Rectal smooth muscle tissue (tissue), 1 donor: ENCODE measurements around the gene PRRX2.
"Not testable (repeated sequence)": the region's sequence is repeated elsewhere in the genome, so short reads cannot be mapped to it uniquely, and the experiment has no call there.

Source experiments
- H3K27ac ChIP-seq: one replicate; pipeline ENCODE4 v1.7.0; 2013; ENCODE audit warnings: low read depth, low read length, inconsistent platforms
- H3K27me3 ChIP-seq: one replicate; pipeline ENCODE4 v1.7.0; 2013; ENCODE audit warnings: low read length; ENCODE audit not compliant: control insufficient read depth, insufficient read depth
- H3K36me3 ChIP-seq: one replicate; pipeline ENCODE4 v1.7.0; 2013; ENCODE audit warnings: low read length; ENCODE audit not compliant: control insufficient read depth, insufficient read depth
- H3K4me1 ChIP-seq: one replicate; pipeline ENCODE4 v1.7.0; 2013; ENCODE audit warnings: low read length; ENCODE audit not compliant: control insufficient read depth, insufficient read depth
- H3K4me3 ChIP-seq: one replicate; pipeline ENCODE4 v1.7.0; 2013; ENCODE audit warnings: low read length
- H3K9ac ChIP-seq: one replicate; pipeline ENCODE4 v1.7.0; 2013; ENCODE audit warnings: low read length

Gene PRRX2

DNA sequence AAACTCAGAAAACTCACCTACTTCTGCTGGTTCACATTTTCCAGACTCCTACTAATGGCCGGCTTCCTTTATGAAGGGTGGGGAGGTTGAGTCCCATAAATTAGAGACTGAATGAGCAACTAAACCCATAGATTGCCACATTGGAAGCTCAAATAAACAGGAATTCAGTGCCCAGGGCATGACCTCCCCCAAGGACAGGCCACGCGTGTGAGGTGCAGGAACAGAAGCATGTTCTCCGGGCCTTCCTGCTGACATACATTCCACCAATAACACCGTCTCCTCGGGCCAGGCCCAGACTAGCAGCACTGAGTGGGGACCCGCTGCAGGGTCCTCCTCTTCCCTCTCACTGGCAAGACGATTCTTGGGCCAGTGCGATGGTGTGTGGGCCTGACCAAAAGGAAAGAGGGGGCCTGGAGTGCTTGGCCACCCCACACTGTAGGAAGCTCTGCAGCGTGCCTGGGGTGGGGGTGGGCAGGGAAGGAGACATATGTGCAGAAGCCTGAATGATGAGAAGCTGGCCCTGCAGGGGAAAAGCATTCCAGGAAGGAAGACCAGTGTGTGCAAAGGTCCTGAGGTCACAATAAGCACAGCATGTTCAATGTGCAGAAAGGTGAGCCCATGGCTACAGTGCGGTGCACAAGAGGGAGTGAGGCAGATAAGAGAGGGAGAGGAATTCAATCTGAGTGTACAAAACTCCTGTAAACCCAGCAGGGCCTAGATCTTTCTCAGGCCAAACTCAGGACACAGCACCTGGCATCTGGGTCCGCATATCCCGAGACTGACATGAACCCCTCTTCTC, 75.4 kb downstream of the PRRX2 start:
- H3K36me3 ChIP-seq, result no peaks in the 10 kb centered on the region
- peaks cover 3% of the 10 kb centered on the region for H3K4me1 ChIP-seq
- no peak overlapping the region for H3K9ac ChIP-seq
- H3K4me3 ChIP-seq, result no peak overlapping the region
- H3K27me3 ChIP-seq, result no peaks in the 10 kb centered on the region
- H3K27ac ChIP-seq, result no peak overlapping the region

- Histone ChIP-seq H3K4me1 (no peaks in the 10 kb centered on the region), H3K4me3 (no peak overlapping the region), H3K27me3 (no peaks in the 10 kb centered on the region), H3K36me3 (no peaks in the 10 kb centered on the region), H3K9ac (no peak overlapping the region), H3K27ac (no peak overlapping the region)
Observed at GRCh38 chr9:129745200-129745599, 79.8 kb downstream of the PRRX2 start.

DNA sequence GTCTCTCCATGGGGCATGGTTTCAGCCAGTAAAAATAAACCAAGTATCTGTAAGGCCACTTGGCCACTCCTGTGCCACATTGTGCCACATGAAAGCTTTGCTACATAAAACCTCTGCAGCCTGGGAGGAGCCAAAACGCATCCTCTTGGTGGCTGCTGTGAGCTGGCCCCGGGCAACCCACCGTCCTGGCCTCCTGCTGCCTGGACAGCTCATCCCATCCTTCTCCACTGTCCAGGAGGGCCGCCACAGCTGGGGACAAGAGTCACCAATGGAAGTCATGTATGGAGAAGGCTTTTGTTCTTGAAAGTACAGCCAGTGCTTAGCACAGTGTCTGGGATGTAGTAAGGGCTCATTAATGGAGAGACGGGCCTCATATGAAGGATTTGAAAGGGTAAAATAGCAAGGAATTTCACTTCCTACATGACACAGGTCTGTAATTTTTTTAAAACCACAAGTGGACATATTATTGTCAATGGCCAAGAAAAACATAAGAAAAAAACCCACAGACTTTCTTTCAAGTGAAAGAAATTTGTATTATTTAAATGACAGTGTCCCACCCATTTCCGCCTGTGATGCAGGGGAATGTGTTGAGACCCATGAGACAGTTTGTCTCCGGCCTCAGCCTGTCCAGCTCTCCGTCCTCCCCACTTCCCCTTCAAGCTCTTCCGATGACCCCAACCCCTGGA, 80.8 kb downstream of the PRRX2 start:
- H3K27me3 ChIP-seq, result no peaks in the 10 kb centered on the region
- no peaks in the 10 kb centered on the region for H3K36me3 ChIP-seq
- H3K27ac ChIP-seq, result no peak overlapping the region
- H3K4me3 ChIP-seq, result no peak overlapping the region
- H3K4me1 ChIP-seq, result no peaks in the 10 kb centered on the region
- no peak overlapping the region for H3K9ac ChIP-seq

DNA sequence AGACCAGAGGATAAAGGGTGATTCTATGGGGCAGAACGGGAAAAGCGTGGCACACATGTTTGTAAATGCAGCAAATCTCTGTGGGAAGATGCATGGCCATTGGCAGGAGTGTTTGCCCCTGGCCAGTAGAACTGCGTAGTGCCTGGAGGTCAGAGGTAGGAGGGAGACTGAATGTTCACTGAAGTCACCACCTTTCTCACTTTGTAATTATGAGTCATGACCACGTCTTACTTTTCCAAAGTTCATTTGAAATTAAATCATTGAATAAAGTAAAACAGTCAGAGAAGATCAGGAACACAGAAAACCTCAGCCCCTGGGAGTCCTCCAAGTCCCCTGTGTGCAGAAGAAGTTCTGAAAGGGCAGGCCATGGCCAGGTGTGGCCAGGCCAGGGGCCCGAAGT, 82.8 kb downstream of the PRRX2 start:
- H3K9ac ChIP-seq, result no peak overlapping the region
- no peaks in the 10 kb centered on the region for H3K4me1 ChIP-seq
- H3K27me3 ChIP-seq, result no peaks in the 10 kb centered on the region
- no peaks in the 10 kb centered on the region for H3K36me3 ChIP-seq
- no peak overlapping the region for H3K27ac ChIP-seq
- H3K4me3 ChIP-seq, result no peak overlapping the region

GRCh38 chr9:129749052-129749451, 83.6 kb downstream of the PRRX2 start:
- H3K4me3 ChIP-seq, H3K4me1 ChIP-seq, H3K36me3 ChIP-seq, H3K27me3 ChIP-seq, H3K27ac ChIP-seq, H3K9ac ChIP-seq: not testable (repeated sequence)

GRCh38 chr9:129749575-129749974, 84.1 kb downstream of the PRRX2 start:
- Histone ChIP-seq H3K4me3 (no peak overlapping the region), H3K27me3 (no peaks in the 10 kb centered on the region), H3K36me3 (no peaks in the 10 kb centered on the region), H3K27ac (no peak overlapping the region), H3K9ac (no peak overlapping the region), H3K4me1 (no peaks in the 10 kb centered on the region)

DNA sequence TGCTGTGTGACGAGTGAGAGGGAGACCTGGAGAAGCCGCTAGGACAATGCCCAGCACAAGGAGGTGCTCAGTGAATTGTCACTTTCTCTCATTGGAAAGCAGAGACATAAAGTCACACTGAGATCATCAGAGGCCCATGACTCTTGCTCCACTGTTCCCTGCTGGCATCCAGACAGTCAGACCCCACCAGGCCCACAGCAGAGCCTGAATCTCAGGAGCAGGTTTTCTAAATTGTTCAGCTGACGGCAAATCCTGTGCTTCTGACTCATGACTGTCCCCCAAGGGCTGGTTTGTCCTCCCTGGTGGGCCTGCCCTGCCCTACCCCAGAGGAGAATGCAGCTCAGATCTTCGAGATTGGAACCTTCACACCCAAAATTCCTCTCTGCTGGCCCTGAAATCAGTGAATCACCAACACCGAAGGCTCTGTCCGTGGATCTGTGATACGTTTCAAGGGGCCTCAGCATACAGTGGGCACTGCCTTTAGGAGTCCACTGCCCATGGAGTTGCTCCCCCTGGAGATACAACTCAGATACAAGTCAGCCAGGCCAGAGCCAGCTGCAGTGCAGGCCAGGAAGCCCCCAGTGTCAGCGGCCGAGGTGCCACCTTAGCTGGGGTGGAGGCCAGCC, 84.7 kb downstream of the PRRX2 start:
- no peaks in the 10 kb centered on the region for H3K36me3 ChIP-seq
- no peak overlapping the region for H3K9ac ChIP-seq
- H3K4me1 ChIP-seq, result no peaks in the 10 kb centered on the region
- no peak overlapping the region for H3K27ac ChIP-seq
- H3K4me3 ChIP-seq, result no peak overlapping the region
- no peaks in the 10 kb centered on the region for H3K27me3 ChIP-seq

GRCh38 chr9:129751841-129752801, 86.7 kb downstream of the PRRX2 start:
- Histone ChIP-seq H3K27me3 (no peaks in the 10 kb centered on the region), H3K4me3 (peak overlapping the region; percentile 40), H3K36me3 (no peaks in the 10 kb centered on the region), H3K4me1 (no peaks in the 10 kb centered on the region), H3K27ac (no peak overlapping the region), H3K9ac (no peak overlapping the region)

DNA sequence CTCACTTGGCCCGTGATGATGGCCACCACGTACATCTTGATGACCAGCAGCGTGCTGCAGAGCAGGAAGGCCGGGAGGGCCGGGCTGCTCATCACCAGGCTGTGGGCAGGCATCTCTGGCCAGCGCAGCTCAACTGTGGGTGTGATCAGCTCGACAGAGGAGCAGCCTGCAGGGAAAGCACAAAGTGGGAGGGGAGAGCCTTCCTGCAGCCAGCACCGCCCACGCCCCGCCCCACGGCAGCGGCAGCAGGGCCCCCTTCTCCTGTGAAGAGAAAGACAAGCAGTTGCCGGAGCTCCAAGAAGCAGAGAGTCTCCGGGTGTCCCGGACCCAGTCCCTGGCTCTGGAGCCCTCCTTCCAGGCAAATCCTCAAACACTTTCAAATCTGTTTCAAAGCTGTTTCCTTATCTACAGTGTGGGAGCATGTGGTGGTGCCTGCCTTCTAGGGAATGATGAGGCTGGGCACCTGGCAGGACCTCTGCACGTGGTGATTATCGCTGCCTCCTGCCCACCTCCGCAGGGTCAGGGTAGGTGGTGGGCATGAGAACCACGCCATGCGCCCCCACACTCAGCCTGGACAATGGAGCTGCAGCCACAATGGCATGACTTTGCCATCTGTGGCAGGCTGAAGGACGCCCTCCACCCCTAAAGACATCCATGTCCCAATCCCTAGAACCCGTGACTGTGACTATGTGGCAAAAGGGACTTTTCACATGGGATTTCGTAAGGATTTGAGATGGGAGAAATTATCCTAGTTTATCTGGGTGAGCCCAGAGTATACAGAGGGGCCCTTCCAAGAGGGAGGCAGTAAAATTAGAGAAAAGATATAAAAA, 87.7 kb downstream of the PRRX2 start, which contains the start of gene PTGES:
Gene PTGES, minus strand, starts transcription at position 143 of the 830 bp plus-strand sequence. Its CDS starts 30 bp downstream, at position 113.
- no peak within 1 kb of the TSS for H3K27ac ChIP-seq
- H3K9ac ChIP-seq, result no peak within 1 kb of the TSS
- H3K27me3 ChIP-seq, result no peaks in the 10 kb centered on the region
- H3K36me3 ChIP-seq, result no peaks in the 10 kb centered on the region
- H3K4me1 ChIP-seq, result no peaks in the 10 kb centered on the region
- H3K4me3 ChIP-seq, result peak within 1 kb of the TSS; percentile 40

- Histone ChIP-seq H3K9ac (no peak overlapping the region), H3K27ac (no peak overlapping the region), H3K4me1 (no peaks in the 10 kb centered on the region), H3K36me3 (no peaks in the 10 kb centered on the region), H3K27me3 (peaks cover 2% of the 10 kb centered on the region), H3K4me3 (no peak overlapping the region)
Observed at GRCh38 chr9:129755151-129755550, 89.7 kb downstream of the PRRX2 start.

GRCh38 chr9:129756191-129756590, 90.7 kb downstream of the PRRX2 start:
- H3K27me3 ChIP-seq, result peaks cover 2% of the 10 kb centered on the region
- no peaks in the 10 kb centered on the region for H3K36me3 ChIP-seq
- no peak overlapping the region for H3K9ac ChIP-seq
- no peak overlapping the region for H3K27ac ChIP-seq
- H3K4me3 ChIP-seq, result no peak overlapping the region
- H3K4me1 ChIP-seq, result no peaks in the 10 kb centered on the region
